ENCODE measurements around the gene STYXL1. TPM values are rescaled to one million over a fixed set of nuclear protein-coding genes. Genes with fewer than 3 reads are reported as not detected.

Gene STYXL1
- total RNA-seq, 1 donor from 2014 or later: 45.3 TPM

DNA sequence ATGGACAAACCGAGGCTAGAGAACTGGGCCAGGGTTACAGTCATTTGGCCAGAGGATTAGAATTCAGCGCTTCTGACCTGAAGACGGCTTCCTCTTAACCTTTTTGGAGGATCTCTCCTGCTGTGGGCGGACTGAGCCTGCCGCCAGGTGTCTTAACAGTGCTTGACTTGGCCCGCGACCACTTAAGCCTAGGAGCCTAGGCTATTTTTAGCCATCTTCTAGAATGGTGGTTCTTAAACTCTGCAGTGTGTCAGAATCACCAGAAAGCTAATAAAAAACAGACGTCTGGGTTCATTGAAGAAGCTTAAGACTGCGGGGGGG is 828 bp upstream of the STYXL1 start:
- Histone ChIP-seq H3K27ac (ENCODE audit: low read depth, low read length) (peak overlapping the region; percentile 89), H3K36me3 (ENCODE audit: insufficient read depth, low read length) (no peaks in the 10 kb centered on the region), H3K4me2 (ENCODE audit: low read length) (peak overlapping the region; percentile 98), H4K20me1 (ENCODE audit: insufficient read depth, low read length) (peaks cover 51% of the 10 kb centered on the region), H3K27me3 (ENCODE audit: insufficient read depth, low read length) (no peaks in the 10 kb centered on the region), H3K79me2 (ENCODE audit: insufficient read depth, low read length) (peaks cover 95% of the 10 kb centered on the region), H3K4me3 (ENCODE audit: insufficient read depth, low read depth, low read length) (peak overlapping the region; percentile 100), H3K9me3 (ENCODE audit: insufficient read depth, low read depth, low read length) (no peaks in the 10 kb centered on the region), H3K4me1 (ENCODE audit: insufficient read depth, low read length) (peaks cover under 1% of the 10 kb centered on the region), H2AFZ (ENCODE audit: low read depth, low read length) (no peak overlapping the region), H3K9ac (ENCODE audit: low read length) (peak overlapping the region; percentile 98)
- FAIRE-seq (no peak), DNase-seq (ENCODE audit: low read depth) (no peak)
- no peaks in the 10 kb centered on the region for H3K27me3 Mint-ChIP-seq (ENCODE audit: low read depth, unreplicated experiment)
- TF ChIP-seq, protein P1, sequence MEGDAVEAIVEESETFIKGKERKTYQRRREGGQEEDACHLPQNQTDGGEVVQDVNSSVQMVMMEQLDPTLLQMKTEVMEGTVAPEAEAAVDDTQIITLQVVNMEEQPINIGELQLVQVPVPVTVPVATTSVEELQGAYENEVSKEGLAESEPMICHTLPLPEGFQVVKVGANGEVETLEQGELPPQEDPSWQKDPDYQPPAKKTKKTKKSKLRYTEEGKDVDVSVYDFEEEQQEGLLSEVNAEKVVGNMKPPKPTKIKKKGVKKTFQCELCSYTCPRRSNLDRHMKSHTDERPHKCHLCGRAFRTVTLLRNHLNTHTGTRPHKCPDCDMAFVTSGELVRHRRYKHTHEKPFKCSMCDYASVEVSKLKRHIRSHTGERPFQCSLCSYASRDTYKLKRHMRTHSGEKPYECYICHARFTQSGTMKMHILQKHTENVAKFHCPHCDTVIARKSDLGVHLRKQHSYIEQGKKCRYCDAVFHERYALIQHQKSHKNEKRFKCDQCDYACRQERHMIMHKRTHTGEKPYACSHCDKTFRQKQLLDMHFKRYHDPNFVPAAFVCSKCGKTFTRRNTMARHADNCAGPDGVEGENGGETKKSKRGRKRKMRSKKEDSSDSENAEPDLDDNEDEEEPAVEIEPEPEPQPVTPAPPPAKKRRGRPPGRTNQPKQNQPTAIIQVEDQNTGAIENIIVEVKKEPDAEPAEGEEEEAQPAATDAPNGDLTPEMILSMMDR (IDR thresholded peaks at IDR 0.05; ENCODE audit: insufficient read depth, low read depth, low read length): no peak
- no peak for TF ChIP-seq EZH2 (IDR thresholded peaks at IDR 0.05; ENCODE audit: insufficient read depth, low read length)
- peak overlapping the region; percentile 98 for H3K4me3 Mint-ChIP-seq (ENCODE audit: unreplicated experiment)
- H3K9me3 Mint-ChIP-seq (ENCODE audit: unreplicated experiment): no peaks in the 10 kb centered on the region
- H3K36me3 Mint-ChIP-seq (ENCODE audit: low read depth, unreplicated experiment): peaks cover 11% of the 10 kb centered on the region
- H3K27ac Mint-ChIP-seq (ENCODE audit: unreplicated experiment): peak overlapping the region; percentile 97
- peaks cover 19% of the 10 kb centered on the region for H3K4me1 Mint-ChIP-seq (ENCODE audit: low read depth, unreplicated experiment)

DNA sequence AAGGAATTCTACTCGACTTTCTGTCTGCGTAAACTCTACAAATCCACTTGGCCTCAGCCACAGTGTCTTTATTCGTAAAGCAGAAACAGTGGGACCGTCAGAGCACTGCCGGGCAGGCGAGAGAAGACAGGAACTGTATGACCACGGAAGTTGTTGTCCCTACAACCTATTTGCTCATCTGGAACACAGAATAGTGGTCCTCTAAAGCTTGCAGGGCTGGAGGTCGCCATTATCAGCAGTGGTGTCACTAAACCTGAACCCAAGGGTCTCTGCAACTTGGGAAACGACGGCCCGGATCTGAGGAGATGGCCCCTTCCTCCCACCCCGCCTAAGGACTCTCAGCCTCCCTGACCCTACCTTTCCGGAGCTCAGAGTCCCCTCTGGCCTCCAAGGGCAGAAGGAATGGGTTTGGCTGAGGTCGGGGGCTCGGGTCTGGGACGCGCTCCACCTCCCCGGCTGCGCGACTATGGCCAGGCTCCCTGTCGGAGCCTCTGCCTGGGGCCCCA is 442 bp downstream of the STYXL1 start:
- DNase-seq (ENCODE audit: low read depth) (no peak), FAIRE-seq (no peak)
- H3K27me3 ChIP-seq (ENCODE audit: insufficient read depth, low read length): no peaks in the 10 kb centered on the region
- Mint-ChIP-seq H3K4me3 (ENCODE audit: unreplicated experiment) (peak overlapping the region; percentile 98), H3K27ac (ENCODE audit: unreplicated experiment) (peak overlapping the region; percentile 97), H3K36me3 (ENCODE audit: low read depth, unreplicated experiment) (peaks cover 11% of the 10 kb centered on the region), H3K4me1 (ENCODE audit: low read depth, unreplicated experiment) (peaks cover 16% of the 10 kb centered on the region), H3K27me3 (ENCODE audit: low read depth, unreplicated experiment) (no peaks in the 10 kb centered on the region), H3K9me3 (ENCODE audit: unreplicated experiment) (no peaks in the 10 kb centered on the region)
- no peaks in the 10 kb centered on the region for H3K9me3 ChIP-seq (ENCODE audit: insufficient read depth, low read depth, low read length)
- H3K4me2 ChIP-seq (ENCODE audit: low read length): peak overlapping the region; percentile 98
- H3K4me1 ChIP-seq (ENCODE audit: insufficient read depth, low read length): no peaks in the 10 kb centered on the region
- TF ChIP-seq, protein P1 (IDR thresholded peaks at IDR 0.05; ENCODE audit: insufficient read depth, low read depth, low read length): no peak
- no peak for TF ChIP-seq EZH2 (IDR thresholded peaks at IDR 0.05; ENCODE audit: insufficient read depth, low read length)
- peak overlapping the region; percentile 83 for H2AFZ ChIP-seq (ENCODE audit: low read depth, low read length)
- peaks cover 93% of the 10 kb centered on the region for H3K79me2 ChIP-seq (ENCODE audit: insufficient read depth, low read length)
- peak overlapping the region; percentile 89 for H3K27ac ChIP-seq (ENCODE audit: low read depth, low read length)
- H3K36me3 ChIP-seq (ENCODE audit: insufficient read depth, low read length): no peaks in the 10 kb centered on the region
- H3K9ac ChIP-seq (ENCODE audit: low read length): peak overlapping the region; percentile 98
- H3K4me3 ChIP-seq (ENCODE audit: insufficient read depth, low read depth, low read length): peak overlapping the region; percentile 100
- H4K20me1 ChIP-seq (ENCODE audit: insufficient read depth, low read length): peaks cover 43% of the 10 kb centered on the region

DNA sequence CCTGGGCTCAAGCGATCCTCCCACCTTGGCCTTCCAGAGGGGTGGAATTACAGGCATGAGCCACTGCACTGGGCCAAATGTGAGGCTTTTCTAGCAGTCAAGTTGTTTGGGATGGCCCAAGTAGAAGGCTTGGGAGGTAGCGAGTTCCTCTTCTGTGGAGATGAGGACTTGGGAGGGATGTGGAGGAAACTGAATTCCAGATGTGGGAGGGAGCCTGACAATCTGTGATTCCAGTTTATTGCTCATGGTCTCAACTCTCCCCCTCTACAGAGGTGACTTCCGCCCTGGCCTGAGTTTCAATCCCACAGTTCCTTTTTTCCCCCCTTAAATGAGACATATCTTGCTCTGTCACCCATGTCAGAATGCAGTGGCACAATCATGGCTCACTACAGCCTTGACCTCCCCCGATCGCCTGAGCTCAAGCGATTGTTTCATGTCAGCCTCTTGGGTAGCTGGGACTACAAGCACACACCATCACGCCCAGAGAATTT is 3.4 kb downstream of the STYXL1 start:
- H3K36me3 Mint-ChIP-seq (ENCODE audit: low read depth, unreplicated experiment): peaks cover 7% of the 10 kb centered on the region
- no peak overlapping the region for H3K27ac Mint-ChIP-seq (ENCODE audit: unreplicated experiment)
- Histone ChIP-seq H3K4me1 (ENCODE audit: insufficient read depth, low read length) (no peaks in the 10 kb centered on the region), H2AFZ (ENCODE audit: low read depth, low read length) (no peak overlapping the region), H3K4me3 (ENCODE audit: insufficient read depth, low read depth, low read length) (no peak overlapping the region), H3K79me2 (ENCODE audit: insufficient read depth, low read length) (peaks cover 84% of the 10 kb centered on the region), H3K36me3 (ENCODE audit: insufficient read depth, low read length) (no peaks in the 10 kb centered on the region), H3K27ac (ENCODE audit: low read depth, low read length) (no peak overlapping the region), H3K9ac (ENCODE audit: low read length) (no peak overlapping the region), H3K9me3 (ENCODE audit: insufficient read depth, low read depth, low read length) (no peaks in the 10 kb centered on the region), H4K20me1 (ENCODE audit: insufficient read depth, low read length) (peaks cover 46% of the 10 kb centered on the region), H3K27me3 (ENCODE audit: insufficient read depth, low read length) (no peaks in the 10 kb centered on the region), H3K4me2 (ENCODE audit: low read length) (no peak overlapping the region)
- no peak for TF ChIP-seq EZH2 (IDR thresholded peaks at IDR 0.05; ENCODE audit: insufficient read depth, low read length)
- TF ChIP-seq, protein P1 (IDR thresholded peaks at IDR 0.05; ENCODE audit: insufficient read depth, low read depth, low read length): no peak
- peaks cover 11% of the 10 kb centered on the region for H3K4me1 Mint-ChIP-seq (ENCODE audit: low read depth, unreplicated experiment)
- H3K9me3 Mint-ChIP-seq (ENCODE audit: unreplicated experiment): no peaks in the 10 kb centered on the region
- H3K4me3 Mint-ChIP-seq (ENCODE audit: unreplicated experiment): no peak overlapping the region
- H3K27me3 Mint-ChIP-seq (ENCODE audit: low read depth, unreplicated experiment): no peaks in the 10 kb centered on the region
- FAIRE-seq (no peak), DNase-seq (ENCODE audit: low read depth) (no peak)

All from astrocyte (in vitro differentiated cells and primary cell).